Psoas muscle (tissue), 8 donors: ENCODE data around the gene CUX1. TPM values are rescaled to one million over a fixed set of nuclear protein-coding genes. Genes with fewer than 3 reads are reported as not detected.

Experiments
- ATAC-seq, 4 donors: fragments of 200-7000 bp; cut with Tn5 transposase; one replicate each; pipeline ENCODE4 v1.9.1; 2020; ENCODE audit warnings: moderate library complexity in 3 of 4, mild to moderate bottlenecking in 2 of 4
- DNase-seq, 2 donors: peaks; one replicate each; pipeline ENCODE4 v3.0.0-alpha.2; 2020
- H3K27ac ChIP-seq: fragments of 200-600 bp; one replicate; pipeline ENCODE4 v1.8.0; 2022
- H3K27me3 ChIP-seq, 3 donors: fragments of 200-600 bp in 1 of 3; one replicate each; pipeline versions ENCODE4 v1.6.1 to v1.8.0; 2013 to 2022; ENCODE audit warnings: low read length in 2 of 3, mild to moderate bottlenecking in 2 of 3, moderate library complexity in 1 of 3; ENCODE audit not compliant: insufficient read depth in 3 of 3
- H3K36me3 ChIP-seq, 2 donors: fragments of 200-600 bp in 1 of 2; one replicate each; pipeline versions ENCODE4 v1.6.1 to v1.8.0; 2013 to 2022; ENCODE audit warnings: low read depth in 1 of 2, mild to moderate bottlenecking in 1 of 2, moderate library complexity in 1 of 2; ENCODE audit not compliant: insufficient read depth in 1 of 2
- H3K4me1 ChIP-seq: fragments of 200-600 bp; one replicate; pipeline ENCODE4 v1.8.0; 2022
- H3K4me3 ChIP-seq: fragments of 200-600 bp; one replicate; pipeline ENCODE4 v1.8.0; 2022; ENCODE audit warnings: mild to moderate bottlenecking
- H3K9me3 ChIP-seq: fragments of 200-600 bp; one replicate; pipeline ENCODE4 v1.8.0; 2022
- WGBS, 3 donors: extraction: QIAGEN DNeasy Blood & Tissue Kit; methylation state at CpG; one replicate each; pipeline versions ENCODE4 v1.1.6 to v1.1.7; 2013; 5-methylcytosine and 5-hydroxymethylcytosine counted together
- intact Hi-C, 2 donors: fragments of 100-400 bp; cut with DNase I; formaldehyde crosslinking; loops; one replicate each; pipeline versions ENCODE4 v1.11.0 to v1.14.2; 2022
- polyA plus RNA-seq, 3 donors: library from polyadenylated mRNA; stranded (reverse); fragments of 200-250 nt; gene quantifications; one replicate each; pipeline ENCODE4 v1.2.3, GENCODE V29; 2013
- total RNA-seq, 4 donors: library from RNA; stranded (reverse); fragmentation: NEBNext Ultra II Directional in 2 of 4; extraction: Animal tissue kit (Norgen Biotek cat#: 25700) in 2 of 4; gene quantifications; one replicate each; pipeline versions ENCODE4 v1.2.1 to v1.2.4, GENCODE V29; 2021 to 2023
- TF ChIP-seq, protein P1 (sequence below): fragments of 200-600 bp; IDR thresholded peaks from one replicate; pipeline ENCODE4 v1.8.0; 2022; ENCODE audit warnings: antibody characterized with exemption
- donor health status: healthy with polysubstance abuse.
- donor health status: DM: no; HTN: no; CAD: no; lungs with moderate emphysema.
- donor health status: Bipolar disorder and iron deficiency.
- donor health status: healthy.
- donor health status: DM: yes; HTN: yes; CAD: no.
- donor health status: DM: no; HTN: no; CAD: no.
- donor health status: DM: no; HTN: no; CAD: no.
- donor health status: DM: yes; HTN: yes; CAD: no.

CUX1 gene
- total and polyA plus RNA-seq, 7 donors = 12.5 to 95.6 (median 72.4) TPM

DNA sequence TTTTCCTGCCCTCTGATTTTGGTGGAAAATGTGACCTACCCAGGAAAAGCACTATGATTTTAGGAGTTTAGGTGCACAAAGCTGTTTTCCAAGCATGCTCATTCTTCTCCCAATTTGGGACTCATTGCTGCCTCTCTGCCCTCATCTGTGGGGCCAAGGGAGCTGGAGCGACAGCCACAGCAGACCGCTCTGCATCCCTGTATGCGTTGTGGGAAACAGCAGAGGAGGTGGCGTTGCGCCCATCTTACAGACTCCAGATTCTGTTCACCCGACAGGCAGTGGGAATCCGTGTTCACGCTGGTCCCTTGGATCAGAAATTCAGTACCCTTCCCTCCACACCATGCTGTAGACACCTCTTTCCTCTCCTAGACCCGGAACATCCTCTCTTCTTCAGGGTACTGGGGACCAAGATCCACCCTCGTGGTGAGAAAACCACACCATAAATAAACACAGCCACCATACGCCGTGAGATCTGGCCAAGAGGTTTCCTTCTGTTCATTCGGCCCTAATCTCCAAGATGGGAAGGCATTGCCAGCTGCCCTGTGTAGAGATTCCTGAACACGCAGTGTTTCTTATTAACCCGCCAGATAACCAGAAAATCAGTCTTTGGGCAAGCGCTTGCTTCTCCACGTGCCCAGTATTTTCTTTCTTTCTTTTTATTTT is 87.9 kb downstream of the CUX1 start:
- Histone ChIP-seq H3K36me3 (no peaks in the 10 kb centered on the region), H3K9me3 (no peaks in the 10 kb centered on the region), H3K27ac (peak overlapping the region; percentile 24), H3K4me3 (no peak overlapping the region), H3K4me1 (peaks cover 38% of the 10 kb centered on the region), H3K27me3 (no peaks in the 10 kb centered on the region)
- ATAC-seq = no peak
- intact Hi-C loops = loop anchor here in 1 of 2 donors (5.0 kb wide), 1 partner anchor 47 kb away; no protein-coding TSS in a partner anchor
- WGBS, 3 donors = 75 to 86% (median 77%) methylated on average over 17 of the region's 17 CpGs
- DNase-seq = no peak
- TF ChIP-seq, protein P1, sequence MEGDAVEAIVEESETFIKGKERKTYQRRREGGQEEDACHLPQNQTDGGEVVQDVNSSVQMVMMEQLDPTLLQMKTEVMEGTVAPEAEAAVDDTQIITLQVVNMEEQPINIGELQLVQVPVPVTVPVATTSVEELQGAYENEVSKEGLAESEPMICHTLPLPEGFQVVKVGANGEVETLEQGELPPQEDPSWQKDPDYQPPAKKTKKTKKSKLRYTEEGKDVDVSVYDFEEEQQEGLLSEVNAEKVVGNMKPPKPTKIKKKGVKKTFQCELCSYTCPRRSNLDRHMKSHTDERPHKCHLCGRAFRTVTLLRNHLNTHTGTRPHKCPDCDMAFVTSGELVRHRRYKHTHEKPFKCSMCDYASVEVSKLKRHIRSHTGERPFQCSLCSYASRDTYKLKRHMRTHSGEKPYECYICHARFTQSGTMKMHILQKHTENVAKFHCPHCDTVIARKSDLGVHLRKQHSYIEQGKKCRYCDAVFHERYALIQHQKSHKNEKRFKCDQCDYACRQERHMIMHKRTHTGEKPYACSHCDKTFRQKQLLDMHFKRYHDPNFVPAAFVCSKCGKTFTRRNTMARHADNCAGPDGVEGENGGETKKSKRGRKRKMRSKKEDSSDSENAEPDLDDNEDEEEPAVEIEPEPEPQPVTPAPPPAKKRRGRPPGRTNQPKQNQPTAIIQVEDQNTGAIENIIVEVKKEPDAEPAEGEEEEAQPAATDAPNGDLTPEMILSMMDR = no peak

DNA sequence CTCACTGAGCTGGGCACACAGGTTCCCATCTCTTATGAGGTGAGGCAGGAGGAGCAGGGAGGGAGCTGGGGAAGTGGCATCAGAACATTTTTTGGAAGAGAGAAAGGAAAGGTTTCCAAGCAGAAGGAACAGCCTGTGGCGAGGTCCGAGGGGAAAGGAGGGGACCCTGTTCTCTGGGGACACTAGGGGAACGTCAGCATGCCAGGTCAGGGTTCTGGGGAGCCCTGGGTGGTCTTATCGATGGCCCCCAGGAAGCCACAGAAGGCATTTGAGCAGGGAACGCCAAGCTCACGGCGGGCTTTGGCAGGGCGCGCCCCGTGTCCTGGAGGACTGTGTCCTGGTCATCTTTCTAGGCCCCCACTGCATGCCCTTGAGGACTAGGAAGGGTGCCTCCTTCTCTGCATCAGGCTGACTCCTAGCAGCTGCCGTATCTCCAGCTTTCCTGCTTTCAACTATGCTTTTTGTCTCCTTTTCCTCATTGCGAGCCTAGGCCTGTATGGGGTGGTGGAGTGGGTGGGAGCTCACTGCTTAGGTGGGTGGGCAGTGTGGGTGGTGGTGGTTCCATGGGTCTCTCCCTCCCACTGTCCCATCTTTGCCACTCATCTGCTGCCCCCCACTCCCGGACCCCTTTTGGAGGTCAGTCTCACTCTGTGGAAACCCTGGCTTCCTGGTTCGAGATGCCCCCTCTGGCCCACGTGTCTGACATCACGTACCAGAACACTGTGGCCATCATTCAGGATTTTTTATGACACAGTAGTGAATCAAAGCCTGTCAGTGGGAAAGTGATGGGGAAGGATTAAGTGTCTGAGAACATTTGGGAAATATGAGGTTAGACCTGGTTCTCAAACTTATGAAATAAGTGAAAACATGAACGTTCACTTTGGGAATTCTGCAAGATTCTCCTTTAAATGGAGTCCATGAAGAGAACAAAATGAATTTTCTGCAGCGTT is 89.1 kb downstream of the CUX1 start:
- peaks cover 27% of the 10 kb centered on the region for H3K4me1 ChIP-seq
- H3K9me3 ChIP-seq = no peaks in the 10 kb centered on the region
- DNase-seq = no peak
- TF ChIP-seq, protein P1 = no peak
- intact Hi-C loops = loop anchor here in 1 of 2 donors (5.0 kb wide), 1 partner anchor 46 kb away; no protein-coding TSS in a partner anchor
- no peaks in the 10 kb centered on the region for H3K36me3 ChIP-seq
- WGBS, 3 donors = 79 to 92% (median 90%) methylated on average over 18 of the region's 18 CpGs
- no peak overlapping the region for H3K4me3 ChIP-seq
- H3K27me3 ChIP-seq = no peaks in the 10 kb centered on the region
- H3K27ac ChIP-seq = no peak overlapping the region
- peak in 3 of 4 donors; percentile 23 to 32 (median 26) for ATAC-seq

DNA sequence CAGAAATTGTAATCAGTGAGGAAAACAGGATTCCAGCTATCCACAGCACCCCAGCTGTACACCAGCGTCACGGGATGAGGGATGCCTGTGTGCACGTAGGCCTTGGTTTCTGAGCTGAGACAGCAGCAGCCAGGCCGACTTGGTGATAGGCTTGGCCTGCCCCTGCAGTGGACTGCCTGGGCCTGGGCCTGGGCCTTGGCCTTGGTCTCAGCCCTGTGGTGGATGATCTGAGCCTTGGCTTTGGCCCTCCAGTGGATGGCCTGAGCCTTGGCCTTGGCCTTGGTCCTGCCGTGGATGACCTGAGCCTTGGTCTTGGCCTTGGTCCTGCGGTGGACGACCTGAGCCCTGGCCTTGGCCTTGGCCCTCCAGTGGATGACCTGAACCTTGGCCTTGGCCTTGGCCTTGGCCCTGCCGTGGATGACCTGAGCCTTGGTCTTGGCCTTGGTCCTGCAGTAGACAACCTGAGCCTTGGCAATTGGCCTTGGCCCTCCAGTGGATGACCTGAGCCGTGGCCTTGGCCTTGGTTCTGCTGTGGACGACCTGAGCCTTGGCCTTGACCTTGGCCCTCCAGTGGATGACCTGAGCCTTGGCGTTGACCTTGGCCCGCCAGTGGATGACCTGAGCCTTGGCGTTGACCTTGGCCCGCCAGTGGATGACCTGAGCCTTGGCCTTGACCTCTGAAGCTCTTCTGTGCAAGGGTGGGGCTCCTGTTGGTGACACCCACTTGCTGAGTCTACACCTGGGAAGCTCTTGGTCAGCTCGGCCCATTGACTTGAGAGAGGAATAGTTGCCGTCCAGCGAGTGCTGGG is 93.8 kb downstream of the CUX1 start:
- peak overlapping the region; percentile 90 for H3K27ac ChIP-seq
- no peak overlapping the region for H3K4me3 ChIP-seq
- intact Hi-C loops = no loop called here
- H3K36me3 ChIP-seq = peaks cover 0 to 3% of the 10 kb centered on the region in 2 donors
- no peaks in the 10 kb centered on the region for H3K9me3 ChIP-seq
- peak in 1 of 2 donors; percentile 56 for DNase-seq
- 64 to 88% (median 69%) methylated on average over 15 to 17 of the region's 17 CpGs for WGBS, 3 donors
- H3K4me1 ChIP-seq = peaks cover 35% of the 10 kb centered on the region
- TF ChIP-seq, protein P1 = no peak
- peak in 3 of 4 donors; percentile 7 to 24 (median 13) for ATAC-seq
- no peaks in the 10 kb centered on the region for H3K27me3 ChIP-seq

DNA sequence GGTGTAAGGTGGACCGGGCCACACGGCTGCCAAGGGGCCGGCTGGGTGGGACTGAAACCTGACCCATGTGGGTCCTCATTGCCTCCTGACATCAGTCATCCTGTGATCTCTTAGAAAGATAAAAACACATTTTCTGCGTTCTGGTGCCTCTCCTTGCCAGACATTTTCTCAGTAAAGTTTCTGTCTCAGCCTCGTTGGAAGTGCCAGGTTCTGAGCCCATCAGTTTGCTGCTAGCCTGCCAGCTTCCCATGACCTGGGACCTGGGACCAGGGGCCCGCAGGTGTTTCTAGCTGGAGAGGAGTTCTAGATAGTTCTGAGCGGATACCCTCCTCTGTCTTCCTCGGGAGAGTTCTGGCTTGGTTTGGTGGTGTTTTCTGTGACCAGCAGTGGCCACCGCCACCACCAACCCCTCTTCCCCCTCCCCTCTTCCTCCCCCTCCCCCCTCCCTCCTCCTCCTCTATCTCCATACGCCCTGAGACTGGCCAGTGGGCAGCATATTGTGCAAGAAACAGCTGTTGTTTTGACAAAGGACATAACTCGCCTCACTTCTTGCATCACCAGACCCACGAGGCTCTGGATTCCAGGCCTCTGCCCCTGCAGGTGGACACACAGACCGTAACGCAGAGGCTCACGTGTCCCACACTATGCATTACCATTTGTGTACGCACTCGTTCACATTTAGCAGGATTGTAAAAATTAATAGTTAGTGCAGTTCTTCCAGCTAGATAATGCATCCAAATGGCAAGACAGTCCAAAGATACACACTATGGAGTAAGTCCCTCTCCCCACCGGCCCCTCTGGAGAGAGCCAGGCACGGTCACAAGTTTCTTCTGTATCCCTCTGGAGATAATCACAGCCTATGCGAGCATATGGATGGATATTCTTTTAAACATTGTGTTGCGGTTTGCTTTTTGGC is 94.6 kb downstream of the CUX1 start:
- DNase-seq = peak; percentile 77 to 90
- ATAC-seq = peak; percentile 85 to 92 (median 89)
- H3K4me1 ChIP-seq = peaks cover 35% of the 10 kb centered on the region
- H3K27ac ChIP-seq = peak overlapping the region; percentile 90
- H3K36me3 ChIP-seq = peaks cover 0 to 9% of the 10 kb centered on the region in 2 donors
- intact Hi-C loops = no loop called here
- H3K27me3 ChIP-seq = no peaks in the 10 kb centered on the region
- TF ChIP-seq, protein P1 = no peak
- H3K9me3 ChIP-seq = no peaks in the 10 kb centered on the region
- no peak overlapping the region for H3K4me3 ChIP-seq
- 35 to 46% (median 40%) methylated on average over 21 of the region's 21 CpGs for WGBS, 3 donors
